ENCODE measurements around the gene CREG1. TPM values are rescaled to one million over a fixed set of nuclear protein-coding genes. Genes with fewer than 3 reads are reported as not detected.
"Not testable (repeated sequence)": the region's sequence is repeated elsewhere in the genome, so short reads cannot be mapped to it uniquely, and the experiment has no call there.

CREG1 gene
- total RNA-seq, 2 donors from 2014 or later: 7.3 to 12.6 TPM

GRCh38 chr1:167579986-167580385 lies 26.4 kb upstream of the CREG1 start:
- Mint-ChIP-seq H3K36me3 (ENCODE audit: low read depth) (peaks cover 10% of the 10 kb centered on the region), H3K4me3 (no peak overlapping the region), H3K4me1 (no peaks in the 10 kb centered on the region), H3K27me3 (peaks cover 33% of the 10 kb centered on the region), H3K27ac (no peak overlapping the region)
- ATAC-seq (no peak), DNase-seq (no peak)
- no peaks in the 10 kb centered on the region for H3K9me3 ChIP-seq (ENCODE audit: control insufficient read depth, low read length, poor library complexity, severe bottlenecking)

GRCh38 chr1:167578939-167579521 lies 25.5 kb upstream of the CREG1 start:
- Mint-ChIP-seq H3K27ac (no peak overlapping the region), H3K4me1 (no peaks in the 10 kb centered on the region), H3K27me3 (peaks cover 35% of the 10 kb centered on the region), H3K4me3 (no peak overlapping the region), H3K36me3 (ENCODE audit: low read depth) (peaks cover 13% of the 10 kb centered on the region)
- DNase-seq (no peak), ATAC-seq (no peak)
- no peaks in the 10 kb centered on the region for H3K9me3 ChIP-seq (ENCODE audit: control insufficient read depth, low read length, poor library complexity, severe bottlenecking)

DNA sequence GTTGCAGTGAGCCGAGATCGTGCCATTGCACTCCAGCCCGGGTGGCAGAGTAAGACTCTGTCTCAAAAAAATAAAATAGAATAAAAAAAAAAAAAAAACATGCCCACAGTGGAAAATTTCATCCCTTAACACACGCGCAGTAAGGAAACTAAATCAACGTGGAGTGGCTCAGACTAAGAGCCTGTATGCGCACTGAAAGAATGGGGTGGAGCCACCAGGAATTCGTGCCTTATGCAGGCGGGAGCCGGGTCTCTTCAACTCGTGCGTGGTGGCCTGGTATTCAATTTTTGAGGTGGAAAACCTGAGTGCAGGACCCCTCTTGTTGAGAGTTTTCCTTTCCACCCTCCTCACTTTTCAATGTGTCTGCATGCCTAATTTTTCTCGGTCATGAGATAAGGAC lies 22.1 kb upstream of the CREG1 start:
- Mint-ChIP-seq H3K4me3 (no peak overlapping the region), H3K27me3 (peaks cover 61% of the 10 kb centered on the region), H3K36me3 (ENCODE audit: low read depth) (peaks cover 13% of the 10 kb centered on the region), H3K4me1 (no peaks in the 10 kb centered on the region), H3K27ac (no peak overlapping the region)
- ATAC-seq (no peak), DNase-seq (no peak)
- H3K9me3 ChIP-seq (ENCODE audit: control insufficient read depth, low read length, poor library complexity, severe bottlenecking): no peaks in the 10 kb centered on the region

DNA sequence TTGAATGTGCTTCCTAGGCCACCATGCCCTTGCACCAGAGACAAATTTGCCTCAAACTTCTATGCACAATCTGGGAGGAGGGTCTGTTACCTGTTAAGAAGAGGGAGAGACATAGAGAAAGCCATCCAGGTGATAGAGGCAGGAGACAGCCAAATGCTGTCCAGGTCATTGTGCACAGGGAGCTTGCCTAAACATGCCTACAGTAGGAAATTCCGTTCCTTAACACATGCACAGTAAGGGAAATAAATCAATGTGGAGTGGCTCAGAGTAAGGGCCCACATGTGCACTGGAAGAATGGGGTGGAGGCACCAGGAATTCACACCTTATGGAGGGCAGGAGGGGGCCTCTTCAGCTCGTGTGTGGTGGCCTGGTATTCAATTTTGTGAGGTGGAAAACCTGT lies 19.5 kb upstream of the CREG1 start:
- no peaks in the 10 kb centered on the region for H3K9me3 ChIP-seq (ENCODE audit: control insufficient read depth, low read length, poor library complexity, severe bottlenecking)
- peaks cover 13% of the 10 kb centered on the region for H3K36me3 Mint-ChIP-seq (ENCODE audit: low read depth)
- no peak for DNase-seq
- no peak for ATAC-seq
- no peak overlapping the region for H3K27ac Mint-ChIP-seq
- H3K27me3 Mint-ChIP-seq: peaks cover 49% of the 10 kb centered on the region
- H3K4me3 Mint-ChIP-seq: no peak overlapping the region
- H3K4me1 Mint-ChIP-seq: no peaks in the 10 kb centered on the region

DNA sequence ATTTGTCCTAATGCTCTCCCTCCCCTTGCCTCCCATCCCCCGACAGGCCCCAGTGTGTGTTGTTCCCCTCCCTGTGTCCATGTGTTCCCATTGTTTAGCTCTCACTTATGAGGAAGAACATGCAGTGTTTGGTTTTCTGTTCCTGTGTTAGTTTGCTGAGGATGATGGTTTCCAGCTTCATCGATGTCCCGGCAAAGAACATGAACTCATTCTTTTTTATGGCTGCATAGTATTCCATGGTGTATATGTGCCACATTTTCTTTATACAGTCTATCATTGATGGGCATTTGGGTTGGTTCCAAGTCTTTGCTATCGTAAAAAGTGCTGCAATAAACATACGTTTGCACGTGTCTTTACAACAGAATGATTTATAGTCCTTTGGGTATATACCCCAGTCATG lies 17.1 kb upstream of the CREG1 start:
- not testable (repeated sequence) for H3K27ac Mint-ChIP-seq; H3K4me1 Mint-ChIP-seq; ATAC-seq; H3K9me3 ChIP-seq (ENCODE audit: control insufficient read depth, low read length, poor library complexity, severe bottlenecking); H3K36me3 Mint-ChIP-seq (ENCODE audit: low read depth); H3K4me3 Mint-ChIP-seq; DNase-seq
- H3K27me3 Mint-ChIP-seq: peaks cover 37% of the 10 kb centered on the region

DNA sequence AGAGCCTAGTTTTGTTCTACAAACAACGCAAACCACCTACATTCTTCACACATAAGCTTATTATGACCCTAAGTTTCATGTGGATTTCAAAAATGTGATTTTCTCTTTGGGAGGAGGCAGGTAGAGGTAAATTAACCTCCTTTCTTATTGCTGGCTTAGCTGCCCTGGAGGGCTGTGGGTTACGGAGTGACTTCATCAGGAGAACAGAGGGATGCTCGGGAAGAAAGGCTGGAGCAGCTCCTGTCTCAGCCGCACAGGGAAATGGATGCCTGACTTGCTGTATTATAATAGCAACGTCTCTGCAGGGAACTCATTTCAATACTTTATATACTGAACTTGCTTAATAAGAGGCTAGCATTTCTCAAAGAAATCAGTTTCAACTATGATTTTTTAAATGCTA lies 14.1 kb upstream of the CREG1 start:
- no peak overlapping the region for H3K4me3 Mint-ChIP-seq
- no peak for ATAC-seq
- no peaks in the 10 kb centered on the region for H3K9me3 ChIP-seq (ENCODE audit: control insufficient read depth, low read length, poor library complexity, severe bottlenecking)
- no peaks in the 10 kb centered on the region for H3K36me3 Mint-ChIP-seq (ENCODE audit: low read depth)
- H3K27ac Mint-ChIP-seq: no peak overlapping the region
- H3K27me3 Mint-ChIP-seq: peaks cover 30% of the 10 kb centered on the region
- DNase-seq: no peak
- no peaks in the 10 kb centered on the region for H3K4me1 Mint-ChIP-seq

DNA sequence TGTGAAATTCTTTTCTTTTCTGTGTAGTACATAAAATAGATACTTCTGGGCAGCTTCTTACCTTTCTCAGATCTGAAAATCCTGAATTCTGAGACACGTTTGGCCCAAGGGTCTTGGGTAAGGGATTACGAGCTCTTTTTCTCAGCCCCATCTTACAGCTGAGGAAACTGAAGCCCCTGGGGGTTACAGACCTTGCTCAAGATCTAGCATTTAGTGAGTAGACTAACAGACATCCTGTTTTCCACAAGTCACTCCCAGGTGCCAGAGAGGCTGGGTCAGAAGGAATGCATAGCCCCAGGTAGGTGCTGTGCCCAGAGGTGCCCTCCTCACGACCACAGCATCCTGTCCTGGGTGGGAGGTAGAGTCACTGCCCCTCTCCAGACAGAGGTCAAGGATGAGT lies 13.2 kb upstream of the CREG1 start:
- no peaks in the 10 kb centered on the region for H3K9me3 ChIP-seq (ENCODE audit: control insufficient read depth, low read length, poor library complexity, severe bottlenecking)
- Mint-ChIP-seq H3K4me3 (no peak overlapping the region), H3K27ac (no peak overlapping the region), H3K27me3 (peaks cover 21% of the 10 kb centered on the region), H3K4me1 (no peaks in the 10 kb centered on the region), H3K36me3 (ENCODE audit: low read depth) (no peaks in the 10 kb centered on the region)
- ATAC-seq (no peak), DNase-seq (no peak)

DNA sequence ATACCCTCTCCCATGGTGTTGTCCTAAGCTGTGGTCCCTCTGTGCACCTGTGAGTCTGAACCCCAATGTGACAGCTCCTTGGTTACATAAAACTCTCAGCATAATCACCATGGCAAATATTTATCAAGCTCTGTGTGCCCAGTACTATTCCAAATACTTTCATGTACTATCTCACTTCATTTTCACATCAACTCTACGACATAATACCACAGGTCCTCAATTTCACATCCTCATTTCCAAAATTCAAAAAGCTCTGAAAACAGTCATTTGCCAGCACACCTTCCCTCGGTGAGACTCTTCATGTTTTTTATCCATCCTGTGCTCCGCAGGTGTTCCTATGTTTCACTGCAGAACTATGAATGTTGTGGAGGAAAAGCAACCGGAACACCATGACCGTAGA lies 12.4 kb upstream of the CREG1 start:
- Mint-ChIP-seq H3K4me3 (no peak overlapping the region), H3K27ac (no peak overlapping the region), H3K27me3 (peaks cover 18% of the 10 kb centered on the region), H3K36me3 (ENCODE audit: low read depth) (no peaks in the 10 kb centered on the region), H3K4me1 (peaks cover 3% of the 10 kb centered on the region)
- DNase-seq (no peak), ATAC-seq (no peak)
- H3K9me3 ChIP-seq (ENCODE audit: control insufficient read depth, low read length, poor library complexity, severe bottlenecking): no peaks in the 10 kb centered on the region

- no peak for ATAC-seq
- H3K4me3 Mint-ChIP-seq: peak overlapping the region; percentile 43
- DNase-seq: no peak
- H3K4me1 Mint-ChIP-seq: peaks cover 7% of the 10 kb centered on the region
- H3K9me3 ChIP-seq (ENCODE audit: control insufficient read depth, low read length, poor library complexity, severe bottlenecking): no peaks in the 10 kb centered on the region
- no peak overlapping the region for H3K27ac Mint-ChIP-seq
- peaks cover 4% of the 10 kb centered on the region for H3K36me3 Mint-ChIP-seq (ENCODE audit: low read depth)
- peaks cover 25% of the 10 kb centered on the region for H3K27me3 Mint-ChIP-seq
These were observed 11.2 kb upstream of the CREG1 start for GRCh38 chr1:167564612-167565270.

DNA sequence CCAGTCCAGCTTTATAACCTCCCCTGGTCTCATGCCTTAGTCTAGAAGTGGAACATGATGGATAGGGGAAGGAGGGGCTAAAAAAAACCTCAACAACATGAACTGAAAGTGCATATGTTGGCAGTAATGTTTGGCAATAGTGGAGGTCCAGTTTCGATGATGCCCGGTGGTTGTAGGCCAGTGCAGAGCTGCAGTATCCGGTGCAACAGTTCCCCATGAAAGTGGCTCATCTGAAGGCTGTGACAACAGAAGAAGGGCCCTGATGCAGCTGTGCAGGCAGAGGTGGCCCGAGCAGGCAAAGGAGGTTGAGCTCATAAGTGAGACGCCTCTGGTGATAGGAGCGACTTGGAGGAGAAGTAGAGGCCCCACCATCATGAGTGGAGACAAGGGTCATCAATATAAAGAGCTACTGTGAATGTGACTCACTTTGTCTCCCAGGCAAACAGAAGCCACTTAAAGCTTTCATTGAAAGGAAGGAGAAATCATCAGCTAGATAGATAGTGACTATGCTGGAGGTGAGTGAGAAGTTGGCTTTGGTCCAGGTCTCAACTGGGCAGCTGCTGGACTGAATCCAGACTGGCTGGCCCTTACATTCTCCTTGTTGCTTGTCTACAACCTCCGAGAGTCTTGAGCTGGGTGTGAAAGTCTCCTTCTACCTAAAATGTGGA lies 10.2 kb upstream of the CREG1 start:
- Mint-ChIP-seq H3K27ac (no peak overlapping the region), H3K4me1 (peaks cover 7% of the 10 kb centered on the region)
- DNase-seq: no peak

GRCh38 chr1:167562702-167563101 lies 9.1 kb upstream of the CREG1 start:
- H3K36me3 Mint-ChIP-seq (ENCODE audit: low read depth): peaks cover 4% of the 10 kb centered on the region
- no peak overlapping the region for H3K4me3 Mint-ChIP-seq
- peaks cover 7% of the 10 kb centered on the region for H3K4me1 Mint-ChIP-seq
- no peak for DNase-seq
- no peaks in the 10 kb centered on the region for H3K9me3 ChIP-seq (ENCODE audit: control insufficient read depth, low read length, poor library complexity, severe bottlenecking)
- no peak for ATAC-seq
- no peak overlapping the region for H3K27ac Mint-ChIP-seq
- peaks cover 32% of the 10 kb centered on the region for H3K27me3 Mint-ChIP-seq

More for the DNA sequence above, 10.2 kb upstream of the CREG1 start:
- Mint-ChIP-seq H3K27me3 (peaks cover 28% of the 10 kb centered on the region), H3K36me3 (ENCODE audit: low read depth) (peaks cover 4% of the 10 kb centered on the region), H3K4me3 (no peak overlapping the region)
- no peak for ATAC-seq
- H3K9me3 ChIP-seq (ENCODE audit: control insufficient read depth, low read length, poor library complexity, severe bottlenecking): no peaks in the 10 kb centered on the region

- peaks cover 7% of the 10 kb centered on the region for H3K4me1 Mint-ChIP-seq
These were observed 8.2 kb upstream of the CREG1 start for GRCh38 chr1:167561753-167562152.

DNA sequence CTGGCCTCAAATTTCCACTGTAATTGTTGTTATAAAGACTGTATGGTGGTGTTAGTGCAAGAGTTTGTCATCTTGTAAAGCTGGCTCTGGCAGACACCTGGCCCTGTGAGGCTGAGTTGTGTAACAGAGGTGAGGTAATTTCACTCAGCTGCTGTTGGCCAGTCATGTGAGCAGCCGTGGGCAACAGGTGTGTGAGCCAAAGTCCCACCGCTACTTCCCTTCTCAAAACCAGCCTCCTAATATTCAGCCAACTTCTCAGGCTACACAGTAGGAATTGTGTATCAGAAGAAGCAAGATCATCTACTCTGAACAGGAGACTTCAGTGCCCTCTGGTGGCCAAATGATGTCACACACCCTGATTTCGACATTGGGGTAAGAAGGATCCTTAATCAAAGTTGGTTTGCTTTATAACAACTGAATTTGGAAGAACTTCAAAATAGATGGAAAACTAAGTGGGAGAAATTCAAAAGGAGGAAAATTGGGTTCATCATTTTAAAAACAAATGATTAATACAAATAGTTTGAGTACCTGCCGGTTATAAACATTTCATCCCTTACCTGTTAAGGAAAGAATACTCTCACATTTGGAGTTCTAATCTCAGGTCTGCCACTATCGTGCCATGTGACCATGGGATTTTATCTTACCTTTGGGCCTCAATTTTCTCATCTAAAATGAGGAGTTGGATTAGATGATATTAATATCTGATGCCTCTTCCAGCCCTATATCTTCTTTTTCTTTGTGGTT lies 2.6 kb upstream of the CREG1 start:
- DNase-seq (peak; percentile 34 to 67 (median 53)), ATAC-seq (no peak)
- no peaks in the 10 kb centered on the region for H3K9me3 ChIP-seq (ENCODE audit: control insufficient read depth, low read length, poor library complexity, severe bottlenecking)
- H3K36me3 Mint-ChIP-seq (ENCODE audit: low read depth): peaks cover 4% of the 10 kb centered on the region
- H3K4me3 Mint-ChIP-seq: peak overlapping the region; percentile 39
- H3K27ac Mint-ChIP-seq: peak overlapping the region; percentile 68
- peaks cover 16% of the 10 kb centered on the region for H3K4me1 Mint-ChIP-seq
- H3K27me3 Mint-ChIP-seq: peaks cover 18% of the 10 kb centered on the region

More at GRCh38 chr1:167561753-167562152, 8.2 kb upstream of the CREG1 start:
- Mint-ChIP-seq H3K36me3 (ENCODE audit: low read depth) (peaks cover 4% of the 10 kb centered on the region), H3K4me3 (no peak overlapping the region), H3K27me3 (peaks cover 33% of the 10 kb centered on the region), H3K27ac (no peak overlapping the region)
- DNase-seq (no peak), ATAC-seq (no peak)
- H3K9me3 ChIP-seq (ENCODE audit: control insufficient read depth, low read length, poor library complexity, severe bottlenecking): no peaks in the 10 kb centered on the region

Data from T-helper 17 cell (primary cell).